Fibroblast of pulmonary artery (primary cell): Measurements from ENCODE around the gene CELSR1.

Source experiments
- DNase-seq: peaks from one replicate; pipeline ENCODE4 v3.0.0-alpha.2; 2010; ENCODE audit warnings: low read depth
- H3K4me3 ChIP-seq: replicated peaks from 2 replicates; pipeline ENCODE4 v1.5.1; 2011; ENCODE audit warnings: low read depth, mild to moderate bottlenecking, control low read depth, low read length, moderate library complexity
- CTCF ChIP-seq: IDR thresholded peaks from 2 replicates; pipeline ENCODE4 v1.5.1; 2011; ENCODE audit warnings: mild to moderate bottlenecking, control low read depth, low read length, inconsistent platforms; ENCODE audit errors: missing control alignments

The CELSR1 gene

DNA sequence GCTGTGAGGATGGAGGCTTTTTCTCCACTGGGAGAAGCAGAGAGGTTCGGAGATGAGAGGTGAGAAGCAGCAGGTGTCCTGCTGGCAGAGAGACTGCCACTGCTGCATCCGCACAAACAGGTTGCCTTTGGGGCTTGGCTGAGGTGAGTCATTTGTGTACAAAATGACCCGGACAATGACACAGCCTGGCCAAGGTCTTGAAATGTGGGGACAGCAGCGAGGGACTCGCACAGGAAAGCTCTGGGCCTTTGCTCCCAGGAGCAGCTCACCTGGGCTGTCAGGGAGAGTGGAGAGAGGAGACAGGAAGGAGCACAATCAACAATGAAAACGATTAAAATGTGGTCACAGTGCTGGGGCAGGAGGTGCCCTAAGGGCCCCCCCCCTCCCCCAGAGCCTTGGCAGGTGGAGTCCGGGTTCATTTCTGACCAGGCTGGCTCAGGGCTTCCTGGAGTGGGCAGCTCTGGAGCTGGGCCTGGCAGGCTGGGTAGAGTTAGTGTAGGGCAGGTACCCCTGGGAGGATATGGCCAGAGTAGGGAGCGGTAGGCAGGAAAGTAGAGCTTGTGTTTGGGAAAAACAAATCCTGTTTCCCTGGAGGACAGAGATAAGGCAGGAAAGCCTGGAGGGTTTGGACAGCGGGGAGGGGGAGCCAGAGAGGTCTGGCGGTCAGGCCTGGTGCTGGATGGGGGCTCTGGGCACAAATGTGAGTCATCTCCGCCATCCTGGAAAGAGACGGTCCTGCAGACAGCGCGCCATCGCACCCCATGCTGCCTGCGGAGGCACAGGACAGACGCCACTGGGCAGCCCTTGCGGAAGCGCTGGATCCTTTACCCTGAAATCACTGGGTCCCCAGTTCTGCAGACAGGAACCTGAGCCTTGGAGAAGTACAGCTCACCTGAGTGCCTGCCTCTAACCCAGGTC is 37.8 kb upstream of the CELSR1 start:
- DNase-seq: peak; percentile 10
- no peak for TF ChIP-seq CTCF
- H3K4me3 ChIP-seq: no peak overlapping the region

DNA sequence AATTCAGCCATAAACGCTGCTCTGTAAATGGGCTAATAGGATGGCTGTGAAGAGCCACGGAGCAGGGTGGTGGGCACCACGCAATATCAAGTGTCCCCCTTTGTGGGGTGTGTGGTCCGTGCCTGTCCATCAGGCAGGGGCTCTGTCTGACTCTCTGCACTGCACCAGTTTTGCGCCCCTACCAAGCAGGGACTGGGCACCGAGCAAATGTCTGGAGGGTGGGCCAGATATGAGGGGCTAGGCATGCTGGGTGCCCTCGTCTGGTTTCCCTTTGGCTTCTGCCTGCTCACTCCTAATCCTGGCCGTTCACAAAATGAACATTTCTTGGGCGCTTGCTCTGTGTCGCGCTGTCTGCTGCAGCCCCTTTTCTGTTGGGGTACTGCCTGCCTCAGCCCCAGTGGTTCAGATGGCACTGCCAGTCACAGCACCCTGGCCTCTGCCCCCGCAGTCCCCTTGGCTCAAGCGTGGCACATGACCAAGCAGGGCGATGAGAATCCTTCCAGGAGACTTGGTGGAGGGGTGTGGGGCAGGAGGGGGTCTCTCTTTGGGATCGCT is 37.1 kb upstream of the CELSR1 start:
- H3K4me3 ChIP-seq: no peak overlapping the region
- DNase-seq: no peak
- TF ChIP-seq CTCF: no peak

DNA sequence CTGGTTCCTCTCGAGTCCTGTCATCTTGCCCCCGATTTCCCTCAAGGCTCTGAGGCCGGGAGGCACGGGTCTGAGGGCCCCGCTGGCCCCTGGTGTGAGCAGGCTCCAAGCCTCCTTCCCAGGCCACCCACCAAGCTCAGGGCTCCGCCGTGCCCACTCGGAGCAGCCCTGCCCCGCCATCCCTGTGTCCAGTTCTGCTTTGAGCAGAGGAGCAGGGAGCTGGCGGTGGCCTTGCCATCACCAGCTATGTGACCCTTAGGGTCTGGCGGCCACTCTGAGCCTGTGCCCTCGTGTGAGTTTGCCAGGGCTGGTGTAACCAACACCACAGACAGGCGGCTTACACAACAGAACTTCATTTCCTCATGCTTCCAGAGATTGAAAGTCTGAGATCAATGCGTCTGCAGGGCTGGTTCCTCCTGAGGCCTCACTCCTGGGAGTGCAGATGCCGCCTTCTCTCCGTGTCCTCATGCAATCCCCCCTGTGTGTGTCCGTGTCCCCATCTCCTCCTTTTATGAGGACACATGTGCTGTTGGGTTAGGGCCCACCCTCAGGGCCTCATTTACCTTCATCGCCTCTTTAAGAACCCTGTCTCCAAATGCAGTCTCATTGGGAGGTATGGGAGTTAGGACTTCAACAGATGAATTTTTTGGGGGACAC is 36.5 kb upstream of the CELSR1 start:
- no peak overlapping the region for H3K4me3 ChIP-seq
- no peak for TF ChIP-seq CTCF
- no peak for DNase-seq

- no peak overlapping the region for H3K4me3 ChIP-seq
- DNase-seq: no peak
- TF ChIP-seq CTCF: no peak
These were observed 35.7 kb upstream of the CELSR1 start for GRCh38 chr22:46572911-46573780.

DNA sequence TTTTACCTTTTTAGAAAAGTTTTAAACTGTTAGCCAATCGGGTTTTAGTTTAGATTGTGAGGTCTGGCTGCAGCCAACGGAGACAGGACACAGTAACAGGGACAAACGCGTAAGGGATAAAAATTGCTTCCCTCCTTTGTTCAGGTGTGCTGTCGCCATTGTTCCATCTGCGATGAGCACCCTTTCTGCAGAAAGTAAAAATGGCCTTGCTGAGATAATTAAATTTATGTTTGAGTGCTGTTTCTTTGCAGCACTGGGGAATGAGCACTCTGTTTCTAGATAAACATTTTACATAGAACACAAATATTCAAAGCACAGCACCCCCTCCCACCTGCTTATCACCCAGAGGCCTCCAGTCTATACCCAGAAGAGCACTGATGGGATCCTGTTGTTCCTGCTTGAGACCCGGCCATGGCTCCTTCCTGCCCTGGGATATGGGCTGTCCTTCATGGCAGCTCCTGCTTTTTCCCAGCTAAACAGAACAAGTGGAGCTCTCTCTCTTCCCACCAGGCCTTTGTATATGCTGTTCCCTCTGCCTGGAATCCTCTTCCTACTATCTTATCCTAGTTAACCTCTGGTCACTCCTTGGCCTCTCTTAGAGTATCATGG is 34.3 kb upstream of the CELSR1 start:
- no peak for TF ChIP-seq CTCF
- DNase-seq: no peak
- H3K4me3 ChIP-seq: no peak overlapping the region
